Measurements from ENCODE around the gene MX2.
"Not testable (repeated sequence)": the region's sequence is repeated elsewhere in the genome, so short reads cannot be mapped to it uniquely, and the experiment has no call there.

Gene MX2

GRCh38 chr21:41387042-41387819 is 25.4 kb downstream of the MX2 start:
- DNase-seq (ENCODE audit: low spot score), result no peak

DNA sequence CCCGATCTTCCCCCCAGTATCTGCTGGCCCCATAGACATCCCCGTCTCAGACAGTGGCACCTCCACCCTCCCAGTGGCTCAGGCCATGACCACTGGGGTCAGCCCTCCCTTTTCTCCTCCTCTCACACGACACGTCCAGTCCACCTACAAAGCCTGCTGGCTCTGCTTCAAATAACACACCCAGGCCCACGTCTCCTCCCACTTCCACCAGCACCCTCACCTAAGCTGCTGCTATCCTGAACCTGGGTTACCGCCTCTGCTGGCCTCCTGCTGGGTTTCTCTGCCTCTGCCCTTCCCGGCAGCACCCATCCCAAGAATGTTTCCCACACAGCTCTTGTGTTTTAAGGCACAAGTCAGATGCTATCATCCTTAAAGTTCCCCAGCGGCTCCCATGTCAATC is 26.0 kb downstream of the MX2 start:
- DNase-seq (ENCODE audit: low spot score), result no peak

GRCh38 chr21:41388259-41388658 is 26.4 kb downstream of the MX2 start:
- DNase-seq (ENCODE audit: low spot score), result no peak

GRCh38 chr21:41390043-41390639 is 28.3 kb downstream of the MX2 start:
- DNase-seq (ENCODE audit: low spot score), result no peak

DNA sequence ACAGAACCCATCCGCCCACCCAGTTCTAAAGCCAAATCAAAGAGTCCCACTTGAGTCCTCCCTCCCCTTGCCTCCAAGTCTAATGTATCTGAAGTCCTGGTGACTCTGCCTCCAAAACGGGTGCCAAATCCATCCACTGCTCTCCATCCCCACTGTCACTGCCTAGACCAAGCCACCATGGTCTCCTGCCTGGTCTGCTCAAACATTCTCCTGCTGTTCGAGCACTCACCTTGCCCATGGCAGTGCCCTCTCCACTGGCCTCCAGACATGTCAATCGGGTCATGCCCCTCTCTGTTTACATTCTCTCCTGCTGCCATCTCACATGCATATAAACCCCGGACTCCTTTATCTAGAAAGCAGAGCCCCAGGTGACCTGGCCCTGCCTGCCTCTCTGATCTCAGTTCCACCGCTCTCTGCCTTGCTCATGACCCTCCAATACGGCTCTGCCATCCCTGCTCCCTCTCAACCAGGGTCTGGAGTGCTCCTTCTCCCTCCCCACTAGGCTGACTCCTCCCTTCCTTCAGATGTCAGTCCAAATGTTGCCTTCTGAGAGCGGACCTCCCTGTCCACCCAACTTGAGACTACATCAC is 32.1 kb downstream of the MX2 start:
- DNase-seq (ENCODE audit: low spot score), result no peak

GRCh38 chr21:41396558-41397075 is 34.8 kb downstream of the MX2 start:
- no peak for DNase-seq (ENCODE audit: low spot score)

- no peak for DNase-seq (ENCODE audit: low spot score)
These were observed 35.7 kb downstream of the MX2 start for GRCh38 chr21:41397471-41397891.

DNA sequence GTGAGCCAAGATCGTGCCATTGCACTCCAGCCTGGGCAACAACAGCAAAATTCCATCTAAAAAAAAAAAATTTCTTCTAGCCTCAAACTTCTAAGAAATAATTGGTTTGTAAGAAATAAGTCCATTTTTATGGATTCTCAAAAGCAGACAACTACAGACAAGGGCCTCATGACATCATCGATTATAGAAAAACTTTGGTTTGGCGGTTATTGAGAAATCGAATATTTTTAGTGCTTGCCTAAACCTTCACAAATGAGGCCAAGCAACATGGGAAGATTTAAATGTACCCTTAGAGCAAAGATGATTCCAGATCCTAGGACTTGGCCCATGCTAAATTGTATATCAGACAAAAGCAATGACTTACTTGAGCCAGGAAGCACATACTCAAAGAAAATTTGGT is 36.4 kb downstream of the MX2 start:
- no peak for DNase-seq (ENCODE audit: low spot score)

DNA sequence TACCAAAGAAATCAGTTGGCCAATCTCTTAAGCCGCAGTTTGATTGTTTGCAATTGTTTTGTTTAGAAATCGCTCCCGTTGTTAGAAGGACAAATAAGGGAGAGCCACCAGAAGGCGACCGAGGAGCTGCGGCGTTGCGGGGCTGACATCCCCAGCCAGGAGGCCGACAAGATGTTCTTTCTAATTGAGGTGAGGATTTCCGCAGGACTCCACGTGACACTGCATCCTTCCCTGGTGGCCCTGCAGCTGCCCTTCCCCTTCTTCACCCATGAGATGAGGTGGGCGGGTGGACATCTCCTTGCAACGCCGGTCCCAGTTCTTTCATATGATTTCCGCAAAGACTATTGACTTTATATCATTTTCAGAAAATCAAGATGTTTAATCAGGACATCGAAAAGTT is 37.0 kb downstream of the MX2 start:
- no peak for DNase-seq (ENCODE audit: low spot score)

- DNase-seq (ENCODE audit: low spot score), result no peak
These were observed 37.5 kb downstream of the MX2 start for GRCh38 chr21:41399246-41399800.

GRCh38 chr21:41402231-41402630 is 40.4 kb downstream of the MX2 start:
- no peak for DNase-seq (ENCODE audit: low spot score)

- no peak for DNase-seq (ENCODE audit: low spot score)
These were observed 41.0 kb downstream of the MX2 start for GRCh38 chr21:41402796-41403195.

DNA sequence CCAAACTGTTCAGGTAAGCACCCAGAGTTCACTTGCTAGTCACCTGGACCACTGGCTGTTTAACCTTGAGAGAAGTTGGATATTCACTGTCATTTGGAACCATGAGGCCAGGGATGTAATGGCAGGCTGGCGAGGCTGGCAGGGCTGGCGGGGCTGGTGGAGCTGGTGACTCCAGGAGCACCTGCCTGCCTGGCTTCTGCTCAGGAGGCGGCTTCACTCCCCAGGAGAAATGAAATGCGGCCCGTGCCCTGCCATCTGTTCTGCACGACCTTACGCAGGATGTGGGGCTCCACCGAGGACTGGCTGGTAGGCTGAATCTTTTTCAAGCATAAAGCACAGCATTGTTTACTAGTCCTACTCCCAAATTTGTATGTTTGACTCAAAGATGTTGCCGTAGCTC is 41.5 kb downstream of the MX2 start:
- DNase-seq (ENCODE audit: low spot score), result no peak

GRCh38 chr21:41403966-41404365 is 42.1 kb downstream of the MX2 start:
- DNase-seq (ENCODE audit: low spot score), result no peak

- no peak for DNase-seq (ENCODE audit: low spot score)
These were observed 43.5 kb downstream of the MX2 start for GRCh38 chr21:41405321-41405720.

DNA sequence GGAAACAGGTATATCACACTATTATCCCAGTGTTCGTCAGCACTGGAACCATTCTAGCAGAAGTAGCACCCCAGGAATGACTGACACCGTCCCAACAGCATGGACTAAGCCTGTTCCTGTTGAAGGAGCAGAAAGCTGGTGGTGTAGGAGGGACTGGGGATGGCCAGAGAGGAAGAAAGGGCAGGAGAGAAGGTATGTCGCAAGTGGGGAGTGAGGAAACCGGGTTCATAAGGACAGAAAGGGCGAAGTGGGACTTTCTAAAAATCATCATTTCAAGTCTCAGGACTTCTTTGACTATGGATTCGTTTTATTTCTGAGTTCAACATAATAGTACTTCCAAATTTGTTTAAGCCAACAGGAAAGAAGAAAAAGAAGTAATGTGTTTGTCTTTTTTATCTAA is 44.5 kb downstream of the MX2 start:
- no peak for DNase-seq (ENCODE audit: low spot score)

- DNase-seq (ENCODE audit: low spot score), result no peak
These were observed 46.0 kb downstream of the MX2 start for GRCh38 chr21:41407541-41408460.

DNA sequence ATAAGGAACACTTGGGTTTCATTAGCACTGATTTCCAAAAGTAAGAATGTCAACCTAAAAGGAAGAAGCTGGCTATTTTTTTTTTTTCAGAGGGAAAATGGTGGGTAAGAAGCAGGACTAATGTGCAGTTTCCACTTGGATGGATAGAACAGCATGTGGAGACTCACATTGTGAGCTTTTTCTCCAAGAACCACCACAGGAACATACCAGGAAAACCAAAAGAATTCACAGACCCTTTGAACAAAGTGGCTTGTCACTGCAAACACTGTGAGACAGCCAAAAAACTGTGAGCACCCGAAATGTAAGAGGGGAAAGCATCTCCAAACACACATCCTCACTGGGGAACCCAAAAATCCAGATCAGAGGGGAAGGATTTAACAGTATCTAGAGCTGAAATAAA is 48.5 kb downstream of the MX2 start:
- DNase-seq (ENCODE audit: low spot score), result no peak

GRCh38 chr21:41410767-41411448 is 49.1 kb downstream of the MX2 start:
- no peak for DNase-seq (ENCODE audit: low spot score)

DNA sequence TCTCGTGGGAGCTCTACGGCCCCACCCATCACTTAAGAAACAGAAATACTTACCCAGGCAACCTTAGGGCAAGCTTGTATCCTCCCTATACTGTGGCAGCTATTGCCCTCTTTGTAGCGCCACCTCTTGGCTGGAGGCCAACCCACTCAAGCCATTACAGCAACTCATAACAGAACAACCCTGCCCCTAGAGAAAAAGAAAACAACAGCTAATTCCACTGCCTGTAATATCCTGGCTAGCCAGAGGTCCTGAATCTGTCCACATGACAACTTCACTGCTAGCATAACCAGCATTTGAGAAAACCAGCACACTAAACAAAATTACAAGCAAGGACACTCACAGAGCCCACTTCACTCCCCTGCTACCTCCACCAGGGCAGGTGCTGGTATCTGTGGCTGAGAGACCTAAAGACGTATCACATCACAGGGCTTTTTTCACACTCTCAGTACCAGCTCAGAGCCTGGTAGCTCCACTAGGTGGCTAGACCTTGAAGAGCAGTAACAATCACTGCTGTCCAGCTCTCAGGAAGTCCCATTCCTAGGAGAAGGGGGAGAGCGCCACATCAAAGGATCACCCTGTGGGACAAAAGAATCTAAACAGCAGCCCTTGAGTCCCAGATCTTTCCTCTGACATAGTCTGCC is 49.7 kb downstream of the MX2 start:
- no peak for DNase-seq (ENCODE audit: low spot score)

GRCh38 chr21:41417505-41417904 is 55.7 kb downstream of the MX2 start:
- not testable (repeated sequence) for DNase-seq (ENCODE audit: low spot score)

All from GM03348 (cell line).